A549 treated with Hydrocortisone at 1 μM for 4 hours (cell line): Measurements from ENCODE around the gene TNRC18. TPM values are rescaled to one million over a fixed set of nuclear protein-coding genes. Genes with fewer than 3 reads are reported as not detected.

Source experiments
- total RNA-seq: library from RNA; stranded (reverse); fragments of 200-300 nt; extraction: Qiagen RNA extraction; gene quantifications from 5 replicates; pipeline ENCODE4 v1.2.3, GENCODE V29; 2022

Gene TNRC18, protein sequence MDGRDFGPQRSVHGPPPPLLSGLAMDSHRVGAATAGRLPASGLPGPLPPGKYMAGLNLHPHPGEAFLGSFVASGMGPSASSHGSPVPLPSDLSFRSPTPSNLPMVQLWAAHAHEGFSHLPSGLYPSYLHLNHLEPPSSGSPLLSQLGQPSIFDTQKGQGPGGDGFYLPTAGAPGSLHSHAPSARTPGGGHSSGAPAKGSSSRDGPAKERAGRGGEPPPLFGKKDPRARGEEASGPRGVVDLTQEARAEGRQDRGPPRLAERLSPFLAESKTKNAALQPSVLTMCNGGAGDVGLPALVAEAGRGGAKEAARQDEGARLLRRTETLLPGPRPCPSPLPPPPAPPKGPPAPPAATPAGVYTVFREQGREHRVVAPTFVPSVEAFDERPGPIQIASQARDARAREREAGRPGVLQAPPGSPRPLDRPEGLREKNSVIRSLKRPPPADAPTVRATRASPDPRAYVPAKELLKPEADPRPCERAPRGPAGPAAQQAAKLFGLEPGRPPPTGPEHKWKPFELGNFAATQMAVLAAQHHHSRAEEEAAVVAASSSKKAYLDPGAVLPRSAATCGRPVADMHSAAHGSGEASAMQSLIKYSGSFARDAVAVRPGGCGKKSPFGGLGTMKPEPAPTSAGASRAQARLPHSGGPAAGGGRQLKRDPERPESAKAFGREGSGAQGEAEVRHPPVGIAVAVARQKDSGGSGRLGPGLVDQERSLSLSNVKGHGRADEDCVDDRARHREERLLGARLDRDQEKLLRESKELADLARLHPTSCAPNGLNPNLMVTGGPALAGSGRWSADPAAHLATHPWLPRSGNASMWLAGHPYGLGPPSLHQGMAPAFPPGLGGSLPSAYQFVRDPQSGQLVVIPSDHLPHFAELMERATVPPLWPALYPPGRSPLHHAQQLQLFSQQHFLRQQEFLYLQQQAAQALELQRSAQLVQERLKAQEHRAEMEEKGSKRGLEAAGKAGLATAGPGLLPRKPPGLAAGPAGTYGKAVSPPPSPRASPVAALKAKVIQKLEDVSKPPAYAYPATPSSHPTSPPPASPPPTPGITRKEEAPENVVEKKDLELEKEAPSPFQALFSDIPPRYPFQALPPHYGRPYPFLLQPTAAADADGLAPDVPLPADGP (N-terminal part only)
- total RNA-seq: 30.7 to 55.1 TPM (median 39.2 TPM) in 5 replicates

DNA sequence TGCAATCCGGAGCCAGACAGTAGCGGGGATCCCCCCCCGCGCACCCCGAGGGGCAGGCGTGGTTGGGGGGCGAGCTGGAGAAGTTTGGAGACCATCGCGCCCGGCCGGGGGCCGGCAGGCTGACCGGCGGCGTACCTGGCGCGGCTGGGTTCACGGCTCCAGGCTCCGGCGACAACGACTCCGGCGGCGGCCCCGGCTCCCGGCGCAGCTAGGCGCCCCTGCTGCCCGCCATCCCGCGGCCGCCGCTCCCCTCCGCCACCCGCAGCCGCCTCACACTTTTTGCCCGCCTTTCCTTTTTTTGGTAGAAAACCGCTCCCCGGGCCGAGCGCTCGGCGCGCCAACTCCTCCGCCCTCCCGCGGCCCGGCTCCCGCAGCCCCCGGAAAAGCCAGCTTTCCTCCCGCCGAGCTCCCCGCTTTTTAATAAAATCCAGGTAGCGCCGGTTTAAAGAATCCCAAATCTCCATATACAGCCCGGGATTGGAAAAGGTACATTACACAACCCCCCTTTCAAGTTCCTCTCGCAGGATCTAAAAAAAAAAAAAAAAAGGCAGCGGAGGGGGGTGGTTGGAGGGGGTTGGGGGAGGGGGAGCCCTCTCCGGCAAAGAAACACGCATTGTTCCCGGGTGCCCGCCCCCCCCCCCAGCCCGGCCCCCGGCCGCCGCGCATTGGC, at the start of gene TNRC18:
TNRC18 (minus strand) TSS at position 529 of the 670 bp plus-strand sequence. CDS start 2,588 bp downstream, outside the sequence.

DNA sequence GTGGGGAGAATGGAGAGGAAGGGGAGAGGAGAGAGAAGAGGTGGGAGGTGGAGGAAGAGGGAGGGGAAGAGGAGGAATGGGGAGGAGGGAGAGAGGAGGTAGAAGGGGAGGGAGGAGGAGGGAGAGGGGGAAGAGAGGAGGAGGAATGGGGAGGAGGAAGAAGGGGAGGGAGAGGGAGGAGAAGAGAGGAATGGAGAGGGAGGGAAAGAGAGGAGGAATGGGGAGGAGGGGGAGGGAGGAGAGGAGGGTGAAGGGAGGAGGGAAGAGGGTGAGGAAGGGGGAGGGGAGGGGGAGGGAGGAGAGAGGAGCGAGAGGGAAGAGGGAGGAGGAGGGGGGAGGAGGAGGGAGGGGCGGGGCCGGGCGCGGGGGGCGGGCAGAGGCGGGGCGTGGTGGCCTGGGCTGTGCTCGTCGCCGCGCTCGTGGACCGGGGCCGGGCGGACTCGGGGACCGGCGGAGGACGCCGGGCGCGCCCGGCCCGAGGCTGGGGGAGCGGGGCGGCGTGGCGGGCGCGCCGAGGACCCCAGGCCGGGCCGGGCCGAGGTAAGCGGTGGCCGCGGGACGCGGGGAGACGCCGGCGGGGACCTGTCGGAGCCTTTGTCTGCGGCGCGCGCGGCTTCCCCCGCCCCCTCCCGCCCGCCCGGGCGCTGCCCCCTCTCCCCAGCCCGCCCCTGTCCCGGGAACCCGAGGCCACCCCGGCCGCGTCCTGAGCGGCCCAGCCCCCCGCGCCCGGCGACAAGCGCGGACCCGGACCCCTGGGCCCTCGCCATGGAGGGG, 140.9 kb downstream of the TNRC18 start, which contains the start of gene SLC29A4:
SLC29A4 (plus strand) TSS at position 401 of the 774 bp plus-strand sequence. CDS start 4,874 bp downstream, outside the sequence.

Other genes starting within 250 kb of the TNRC18 start
- gene WIPI2, start 233.6 kb downstream of the TNRC18 start, total RNA-seq: 48.4 to 55.2 TPM (median 52.9 TPM) in 5 replicates
- 11.7 to 15.2 TPM (median 13.4 TPM) in 5 replicates for gene SLC29A4, start 140.9 kb downstream of the TNRC18 start, total RNA-seq
- 11.5 to 14.7 TPM (median 13.5 TPM) in 5 replicates for gene FBXL18, start 90.0 kb upstream of the TNRC18 start, total RNA-seq
- gene ACTB, start 106.8 kb upstream of the TNRC18 start, total RNA-seq: 4,073 to 4,793 TPM (median 4,640 TPM) in 5 replicates
- 279 to 332 TPM (median 305 TPM) in 5 replicates for gene FSCN1, start 169.0 kb upstream of the TNRC18 start, total RNA-seq